Stimulated activated CD4-positive, alpha-beta T cell treated with anti-CD3 and anti-CD28 coated beads, Interleukin-15, amount 100 ng/mL, for 24 hours (primary cell): Measurements from ENCODE around the gene NEDD9.

ENCODE experiments used
- DNase-seq: peaks from one replicate; pipeline ENCODE4 v3.0.0-alpha.2; 2020

Gene NEDD9

GRCh38 chr6:11139051-11139960 lies 93.2 kb downstream of the NEDD9 start:
- DNase-seq: no peak

GRCh38 chr6:11136809-11137208 lies 95.7 kb downstream of the NEDD9 start:
- no peak for DNase-seq
